ENCODE results near the gene MED23. TPM values are rescaled to one million over a fixed set of nuclear protein-coding genes. Genes with fewer than 3 reads are reported as not detected.

The MED23 gene
- total RNA-seq, 2 donors from 2014 or later = 26.5 to 29.5 TPM

DNA sequence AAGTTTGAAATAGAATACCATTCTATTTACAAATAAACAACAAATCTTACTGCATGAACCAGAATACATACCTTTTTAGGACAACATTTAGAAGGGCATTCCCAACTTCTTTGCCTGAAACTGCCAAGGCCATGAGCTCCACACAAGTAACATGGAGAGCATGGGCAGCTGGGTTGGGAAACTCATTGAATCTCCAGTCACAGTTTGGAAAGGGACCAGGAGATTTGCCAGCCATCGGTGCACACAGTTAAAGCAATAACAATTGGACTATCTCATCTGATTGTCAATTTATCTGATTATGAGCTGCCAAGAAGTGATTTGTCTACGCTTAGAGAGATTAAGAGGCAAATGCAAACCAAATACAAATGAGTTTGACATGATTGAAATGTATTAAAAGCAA lies 35.1 kb downstream of the MED23 start:
- DNase-seq = no peak
- no peak for ATAC-seq
- intact Hi-C loops (cut with DNase I, micrococcal nuclease) = no loop called here

GRCh38 chr6:131588643-131589042 lies 39.4 kb downstream of the MED23 start:
- ATAC-seq (no peak), DNase-seq (no peak)
- intact Hi-C loops (cut with DNase I, micrococcal nuclease) = loop anchor here in 1 of 2 donors (5.0 kb wide), 1 partner anchor 34 kb away; no protein-coding TSS in a partner anchor

DNA sequence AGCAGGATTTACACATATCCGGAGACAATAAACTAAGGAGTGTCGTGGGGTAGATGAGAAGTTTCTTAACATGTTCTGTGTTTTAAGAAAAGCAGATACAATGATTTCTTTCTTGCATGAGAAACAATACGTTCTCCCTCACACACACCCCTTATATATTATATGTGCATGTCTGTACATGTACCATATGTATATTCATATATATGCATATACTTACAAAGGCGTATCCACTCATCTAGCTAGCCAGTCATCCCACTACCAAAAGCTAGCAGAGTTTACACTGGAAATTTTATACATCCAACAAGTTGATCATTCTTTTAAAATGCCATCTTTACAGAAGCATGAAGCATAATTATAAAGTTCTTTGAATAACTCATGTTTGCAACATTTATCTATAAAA lies 40.1 kb downstream of the MED23 start:
- no peak for DNase-seq
- intact Hi-C loops (cut with DNase I, micrococcal nuclease) = loop anchor here in 1 of 2 donors (5.0 kb wide), 1 partner anchor 34 kb away; no protein-coding TSS in a partner anchor
- ATAC-seq = no peak

GRCh38 chr6:131586543-131586942 lies 41.5 kb downstream of the MED23 start:
- intact Hi-C loops (cut with DNase I, micrococcal nuclease) = loop anchor here in 1 of 2 donors (5.0 kb wide), 1 partner anchor 36 kb away; no protein-coding TSS in a partner anchor
- DNase-seq = no peak
- ATAC-seq = no peak

- intact Hi-C loops (cut with DNase I, micrococcal nuclease) = no loop called here
- ATAC-seq (no peak), DNase-seq (no peak)
Observed at GRCh38 chr6:131581523-131581922, 46.5 kb downstream of the MED23 start.

DNA sequence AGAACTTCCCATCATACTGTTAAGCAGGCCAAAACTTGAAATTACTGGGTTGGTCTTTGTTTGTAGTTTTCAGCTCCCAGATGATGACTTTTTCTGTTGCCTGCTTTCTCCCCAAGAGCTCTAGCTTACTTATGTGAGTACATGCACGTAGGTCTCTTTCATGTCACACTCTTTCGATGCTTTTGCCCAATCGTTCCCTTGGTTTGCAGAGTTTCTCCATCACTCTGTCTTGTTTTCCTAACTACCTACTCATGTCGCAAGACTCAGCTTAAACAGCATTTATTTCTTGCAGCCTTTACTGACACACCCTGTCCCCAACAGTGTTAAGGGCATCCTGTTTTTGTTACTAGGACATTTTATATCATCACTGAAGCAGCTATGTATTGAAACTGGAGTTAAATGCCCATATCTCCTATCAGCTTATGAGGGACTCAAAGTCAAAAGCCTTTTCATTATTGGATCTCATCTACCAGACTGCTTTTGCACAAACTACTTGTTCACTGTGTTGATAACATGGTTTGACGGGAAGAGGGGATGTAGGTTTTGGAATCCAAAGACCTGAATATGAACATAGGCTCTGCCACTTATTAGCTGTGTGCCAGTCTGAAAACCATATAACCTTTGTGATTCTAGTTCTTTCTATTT lies 52.1 kb downstream of the MED23 start:
- no peak for DNase-seq
- no peak for ATAC-seq
- intact Hi-C loops (cut with DNase I, micrococcal nuclease) = no loop called here

DNA sequence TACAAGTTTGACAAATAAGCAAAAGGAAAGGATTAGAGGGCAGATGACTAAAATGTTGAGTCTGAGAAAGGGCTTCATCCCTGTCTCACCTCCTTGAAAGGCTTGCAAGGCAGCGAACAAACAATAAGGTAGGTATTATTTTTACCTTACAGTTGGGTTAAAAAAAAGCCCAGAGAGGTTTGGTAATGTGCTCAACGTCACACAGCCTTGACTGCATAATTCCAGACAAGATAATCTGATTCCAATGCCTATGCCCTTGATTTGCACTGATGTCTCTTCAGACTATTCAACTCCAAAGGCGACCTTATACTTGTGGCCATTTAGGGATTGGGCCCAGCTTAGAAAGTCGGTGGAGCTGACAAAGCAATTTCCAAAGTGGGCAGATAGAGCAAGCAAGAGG lies 53.4 kb downstream of the MED23 start:
- intact Hi-C loops (cut with DNase I, micrococcal nuclease) = no loop called here
- DNase-seq = no peak
- no peak for ATAC-seq

DNA sequence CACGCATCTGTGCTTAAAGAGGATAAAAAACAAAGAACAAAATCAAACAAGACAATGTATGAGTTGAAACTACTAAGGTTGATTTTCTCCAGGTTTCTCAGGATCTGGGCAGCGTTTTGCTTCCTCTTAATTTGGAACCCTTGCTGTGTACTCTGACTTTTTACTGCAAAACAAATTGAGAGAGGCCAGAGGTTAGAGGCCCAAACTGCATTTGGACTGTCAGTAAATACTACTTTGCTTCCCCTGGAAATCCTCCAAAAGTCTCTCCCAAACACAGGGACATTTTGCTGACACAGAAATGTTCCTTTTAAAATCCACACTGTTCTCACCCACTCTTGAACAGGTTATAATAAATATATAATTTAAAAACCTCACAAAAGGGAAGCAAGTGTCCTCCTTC lies 53.9 kb downstream of the MED23 start:
- intact Hi-C loops (cut with DNase I, micrococcal nuclease) = no loop called here
- no peak for DNase-seq
- peak; percentile 22 for ATAC-seq

GRCh38 chr6:131572686-131573415 lies 55.2 kb downstream of the MED23 start, which contains the start of gene ARG1:
Gene ARG1, plus strand, starts transcription at chr6:131573226. Its CDS starts 57 bp downstream, at chr6:131573283.
- intact Hi-C loops (cut with DNase I, micrococcal nuclease) = no loop called here
- DNase-seq (no peak), ATAC-seq (no peak)

DNA sequence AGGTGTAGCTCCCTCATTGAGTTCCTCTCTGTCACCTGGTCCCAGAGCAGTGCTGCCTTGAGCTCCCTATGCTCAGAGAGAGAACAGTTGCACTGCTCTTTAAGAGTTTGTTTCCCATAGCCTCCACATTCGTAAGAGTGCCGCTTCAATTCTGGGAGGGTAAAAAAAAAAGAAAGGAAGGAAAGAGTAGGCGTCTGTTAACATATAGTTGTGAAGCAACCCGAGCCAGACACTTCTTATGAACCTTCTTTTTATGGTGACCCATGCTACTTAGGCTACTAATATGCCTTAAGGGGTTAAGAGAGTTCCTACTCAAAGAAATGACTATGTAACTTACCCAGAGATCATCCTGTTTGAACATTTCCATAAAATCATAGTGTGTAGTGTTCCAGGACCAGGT lies 59.3 kb downstream of the MED23 start:
- DNase-seq (no peak), ATAC-seq (no peak)
- intact Hi-C loops (cut with DNase I, micrococcal nuclease) = no loop called here

DNA sequence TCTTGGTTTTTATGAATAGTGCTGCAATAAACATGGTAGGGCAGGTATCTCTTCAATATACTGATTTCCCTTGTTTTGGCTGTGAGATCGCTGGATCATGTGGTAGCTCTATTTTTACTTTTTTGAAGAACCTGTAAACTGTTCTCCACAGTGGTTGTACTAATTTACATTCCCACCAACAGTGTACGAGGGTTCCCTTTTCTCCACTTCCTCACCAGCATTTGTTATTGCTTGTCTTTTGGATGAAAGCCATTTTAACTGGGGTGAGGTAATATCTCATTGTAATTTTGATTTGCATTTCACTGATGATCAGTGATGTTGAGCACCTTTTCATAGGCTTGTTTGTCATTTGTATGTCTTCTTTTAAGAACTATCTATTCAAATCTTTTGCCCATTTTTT lies 63.0 kb downstream of the MED23 start:
- DNase-seq (no peak), ATAC-seq (no peak)
- intact Hi-C loops (cut with DNase I, micrococcal nuclease) = no loop called here

GRCh38 chr6:131561925-131562707 lies 65.9 kb downstream of the MED23 start:
- intact Hi-C loops (cut with DNase I, micrococcal nuclease) = no loop called here
- no peak for DNase-seq
- ATAC-seq = no peak

- intact Hi-C loops (cut with DNase I, micrococcal nuclease) = no loop called here
- no peak for DNase-seq
- ATAC-seq = no peak
Observed at GRCh38 chr6:131558922-131559321, 69.1 kb downstream of the MED23 start.

GRCh38 chr6:131555992-131556391 lies 72.0 kb downstream of the MED23 start:
- intact Hi-C loops (cut with DNase I, micrococcal nuclease) = no loop called here
- no peak for ATAC-seq

GRCh38 chr6:131552572-131552971 lies 75.5 kb downstream of the MED23 start:
- intact Hi-C loops (cut with DNase I, micrococcal nuclease) = no loop called here
- DNase-seq (no peak), ATAC-seq (no peak)

More at GRCh38 chr6:131555992-131556391, 72.0 kb downstream of the MED23 start:
- no peak for DNase-seq

DNA sequence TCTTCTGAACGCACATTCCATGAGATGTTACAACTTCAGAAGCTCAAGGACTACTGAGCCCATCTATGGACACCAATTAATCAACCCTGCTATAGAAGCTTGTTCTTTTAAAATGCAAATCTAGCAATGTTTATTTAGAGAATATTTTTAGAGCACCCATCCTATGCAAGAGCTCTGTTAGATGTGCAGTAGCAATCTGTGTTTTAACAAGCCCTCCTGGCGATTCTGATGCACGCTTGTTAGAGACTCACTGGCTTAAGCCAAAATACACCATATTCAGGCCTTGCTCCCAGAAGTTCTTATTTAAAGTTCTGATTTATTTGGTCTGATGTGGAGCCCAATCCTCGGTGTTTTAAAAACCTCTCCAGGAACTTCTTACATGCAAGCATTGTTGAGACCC lies 76.1 kb downstream of the MED23 start:
- intact Hi-C loops (cut with DNase I, micrococcal nuclease) = no loop called here
- DNase-seq = no peak
- no peak for ATAC-seq

DNA sequence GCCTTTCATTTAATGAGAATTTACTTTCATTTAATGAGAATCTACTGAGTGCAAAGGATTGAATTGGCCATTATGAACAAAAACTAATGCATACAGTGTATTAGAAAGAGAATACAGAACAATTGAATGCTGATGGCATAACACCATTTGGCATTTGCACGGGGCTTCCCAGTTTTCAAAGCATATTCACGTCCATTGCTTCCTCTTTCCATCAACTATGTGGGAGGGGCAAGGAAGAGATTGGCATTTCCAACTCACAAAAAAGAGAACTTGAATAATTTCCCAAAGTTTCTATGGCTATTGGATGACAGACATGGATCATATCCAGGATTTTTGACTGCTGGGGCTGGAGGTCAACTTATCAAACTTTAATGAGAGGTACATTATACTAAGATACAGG lies 78.2 kb downstream of the MED23 start:
- intact Hi-C loops (cut with DNase I, micrococcal nuclease) = no loop called here
- ATAC-seq (no peak), DNase-seq (no peak)

- no peak for DNase-seq
- no peak for ATAC-seq
- intact Hi-C loops (cut with DNase I, micrococcal nuclease) = no loop called here
Observed at GRCh38 chr6:131548441-131548840, 79.6 kb downstream of the MED23 start.

GRCh38 chr6:131547488-131547887 lies 80.6 kb downstream of the MED23 start:
- DNase-seq (no peak), ATAC-seq (no peak)
- intact Hi-C loops (cut with DNase I, micrococcal nuclease) = no loop called here

- no peak for ATAC-seq
- no peak for DNase-seq
- intact Hi-C loops (cut with DNase I, micrococcal nuclease) = no loop called here
Observed at GRCh38 chr6:131545317-131545716, 82.7 kb downstream of the MED23 start.
